Vagina (tissue), 2 donors: ENCODE results near the gene PPY.

Experiments used
- CTCF ChIP-seq, 3 experiments: fragments of 450-650 bp in 2 of 3; fragments of 200-600 bp in 1 of 3; sonication (generic) in 1 of 3; IDR thresholded peaks; one replicate each; pipeline ENCODE4 v1.5.1; 2017 to 2019; ENCODE audit warnings: antibody characterized with exemption in 3 of 3, mild to moderate bottlenecking in 2 of 3, moderate library complexity in 2 of 3
- POLR2A ChIP-seq, 2 donors: fragments of 450-650 bp; IDR thresholded peaks; one replicate each; pipeline ENCODE4 v1.6.1; 2017; ENCODE audit warnings: antibody characterized with exemption in 2 of 2, mild to moderate bottlenecking in 2 of 2, moderate library complexity in 2 of 2
- POLR2AphosphoS5 ChIP-seq, 2 donors: sonication (generic); formaldehyde crosslinking; IDR thresholded peaks; one replicate each; pipeline ENCODE4 v1.9.0; 2017; ENCODE audit warnings: antibody characterized with exemption in 2 of 2, mild to moderate bottlenecking in 2 of 2, low read depth in 1 of 2; ENCODE audit not compliant: insufficient read depth in 1 of 2

DNA sequence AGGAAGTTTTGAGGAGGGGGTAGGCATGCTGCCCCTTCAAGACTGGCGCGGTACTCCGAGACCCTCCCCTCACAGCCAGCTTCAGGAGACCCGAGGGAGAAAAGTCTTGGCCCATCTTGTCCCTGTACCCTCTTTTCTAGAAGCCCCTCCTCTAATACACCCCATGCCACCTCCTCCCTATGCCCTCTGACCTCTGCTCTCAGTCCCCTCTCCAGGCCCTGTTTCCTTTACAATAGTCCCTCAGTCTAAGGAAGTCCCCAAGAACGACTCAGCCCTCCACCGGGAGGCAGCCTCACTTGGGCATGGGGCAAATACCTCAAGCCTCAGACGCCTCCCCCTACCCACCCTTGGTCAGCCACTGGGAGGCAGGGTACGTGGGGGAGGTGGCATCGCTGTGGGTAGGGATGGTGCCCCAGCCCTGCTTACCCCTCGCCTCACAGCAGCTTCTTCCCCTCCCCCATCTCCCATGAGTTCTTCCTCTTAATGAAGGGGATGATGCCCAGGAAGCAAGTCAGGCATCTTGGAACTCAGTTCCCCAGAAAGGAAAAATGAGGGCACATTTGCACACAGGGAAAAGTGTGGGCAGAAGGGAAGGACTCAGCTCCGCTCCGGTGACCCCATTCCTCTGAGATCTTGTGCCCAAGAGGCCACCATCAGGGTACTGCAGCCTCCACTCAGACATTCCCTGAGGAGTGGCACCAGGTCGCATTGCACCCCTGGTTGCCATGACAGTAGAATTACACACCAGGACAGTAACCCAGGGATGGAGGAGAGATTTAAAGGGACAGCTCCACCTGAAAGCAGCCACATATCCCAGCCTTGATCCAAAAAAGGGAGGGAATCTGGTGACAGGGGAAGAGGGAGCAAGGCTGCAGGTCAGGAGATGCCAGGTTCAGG is 41.2 kb downstream of the PPY start:
- TF ChIP-seq CTCF (IDR thresholded peaks at IDR 0.05) (no peak), POLR2A (IDR thresholded peaks at IDR 0.05) (no peak), POLR2AphosphoS5 (IDR thresholded peaks at IDR 0.05; ENCODE audit: insufficient read depth in 1 of 2, low read depth in 1 of 2) (no peak)
